ENCODE results near the gene ZEB2. TPM values are rescaled to one million over a fixed set of nuclear protein-coding genes. Genes with fewer than 3 reads are reported as not detected.

Gene ZEB2
- total and polyA plus RNA-seq, 2 donors (not counting 3 experiments of a cell fraction or from before 2014, with no cell fraction given) = 17.9 to 49.6 TPM

- H3K4me2 ChIP-seq (ENCODE audit: insufficient read depth, low read length) = no peak overlapping the region
- no peak overlapping the region for H2AFZ ChIP-seq (ENCODE audit: low read depth, low read length)
- no peak overlapping the region for H3K27ac ChIP-seq (ENCODE audit: insufficient read depth, low read depth, low read length)
- no peak for TF ChIP-seq FOS (IDR thresholded peaks at IDR 0.05; ENCODE audit: borderline replicate concordance, insufficient read depth, low read length)
- no peak for TF ChIP-seq MAX (IDR thresholded peaks at IDR 0.05; ENCODE audit: insufficient read depth, insufficient read length)
- no peak for TF ChIP-seq CTCF (IDR thresholded peaks at IDR 0.05; ENCODE audit: extremely low read depth in 1 of 2, insufficient read depth in 1 of 2, low read depth in 1 of 2, low read length in 2 of 2)
- TF ChIP-seq JUN (IDR thresholded peaks at IDR 0.05; ENCODE audit: borderline replicate concordance, insufficient read depth, insufficient read length, low read depth) = no peak
- TF ChIP-seq GATA2 (IDR thresholded peaks at IDR 0.05; ENCODE audit: insufficient read depth, insufficient read length, low read depth, low read length) = no peak
- TF ChIP-seq EZH2 (IDR thresholded peaks at IDR 0.05; ENCODE audit: borderline replicate concordance, low read depth, low read length, severe bottlenecking) = no peak
- TF ChIP-seq POLR2AphosphoS5 (IDR thresholded peaks at IDR 0.05; ENCODE audit: insufficient read depth, low read depth, low read length) = no peak
- TF ChIP-seq MYC (IDR thresholded peaks at IDR 0.05; ENCODE audit: low read depth, low read length) = no peak
- no peak for TF ChIP-seq POLR2A (IDR thresholded peaks at IDR 0.05; ENCODE audit: low read depth, low read length)
- dilution Hi-C loops (cut with MboI; ENCODE audit: extremely low pct_ligation_motif_present, low sequenced_read_pairs) (no loop called here), intact Hi-C loops (cut with micrococcal nuclease) (no loop called here)
- H3K27me3 ChIP-seq (ENCODE audit: control insufficient read depth in 2 of 2, insufficient read depth in 2 of 2, low read length in 2 of 2) = no peaks in the 10 kb centered on the region
- no peaks in the 10 kb centered on the region for H3K4me1 ChIP-seq (ENCODE audit: control insufficient read depth, extremely low read depth, insufficient read depth, low read length)
- H3K36me3 ChIP-seq (ENCODE audit: control insufficient read depth in 2 of 2, extremely low read depth in 1 of 2, insufficient read depth in 2 of 2, low read length in 2 of 2) = no peaks in the 10 kb centered on the region
- ChIA-PET CTCF (no interaction called here), POLR2A (no interaction called here)
- H3K9me1 ChIP-seq (replicated peaks; ENCODE audit: control insufficient read depth, extremely low read depth, insufficient read depth, low read length) = no peaks in the 10 kb centered on the region
- H4K20me1 ChIP-seq (replicated peaks; ENCODE audit: control insufficient read depth, extremely low read depth, insufficient read depth, low read length) = no peaks in the 10 kb centered on the region
- H3K4me3 ChIP-seq (replicated peaks in 1 of 3; ENCODE audit: insufficient read depth in 1 of 3, low read depth in 1 of 3, low read length in 3 of 3) = no peak overlapping the region
- no peaks in the 10 kb centered on the region for H3K9me3 ChIP-seq (replicated peaks; ENCODE audit: control insufficient read depth, insufficient read depth, low read length)
- H3K79me2 ChIP-seq (ENCODE audit: control insufficient read depth, insufficient read depth, low read length) = peaks cover 5% of the 10 kb centered on the region
- DNase-seq (ENCODE audit: low read depth, low spot score) (no peak), FAIRE-seq (no peak)
- no TSS peak for BruUV-seq (replicated peaks)
- no peak overlapping the region for H3K9ac ChIP-seq (replicated peaks; ENCODE audit: extremely low read depth, insufficient read depth, low read length)
These were observed 38.3 kb downstream of the ZEB2 start for GRCh38 chr2:144481666-144482065.

All from endothelial cell of umbilical vein (primary cell).